Panc1 (cell line): ENCODE data around the gene KIAA0232. TPM values are rescaled to one million over a fixed set of nuclear protein-coding genes. Genes with fewer than 3 reads are reported as not detected.

Experiments used
- ATAC-seq: fragments of 200-7000 bp; cut with Tn5 transposase; 2 replicates; pipeline ENCODE4 v1.9.1; 2020; ENCODE audit warnings: mild to moderate bottlenecking, moderate library complexity
- BruUV-seq: library from RNA; stranded (reverse); fragments of 400-500 nt; replicated peaks from 2 replicates; lab custom pipeline; 2021; lab: Mats Ljungman, UMichigan
- CTCF ChIA-PET: fragments of 300-600 bp; sonication (Branson Sonifier 250); formaldehyde crosslinking; loops from one replicate; lab custom pipeline; 2022; ENCODE audit warnings: antibody characterized with exemption; lab: Charles Lee
- POLR2A ChIA-PET: fragments of 300-600 bp; sonication (Branson Sonifier 250); formaldehyde crosslinking; loops from one replicate; lab custom pipeline; 2022; ENCODE audit warnings: antibody characterized with exemption; lab: Charles Lee
- DNase-seq: peaks from one replicate; pipeline ENCODE4 v3.0.0-alpha.2; 2010; ENCODE audit warnings: low read depth, low spot score
- H3K27ac ChIP-seq: 2 replicates; pipeline ENCODE4 v1.5.1; 2011; ENCODE audit warnings: mild to moderate bottlenecking, low read length, inconsistent platforms
- H3K27me3 ChIP-seq: fragments of 200-500 bp; sonication (Bioruptor generic); 2 replicates; pipeline ENCODE4 v1.6.0; 2014; ENCODE audit warnings: low read length, inconsistent platforms; ENCODE audit not compliant: control insufficient read depth, insufficient read depth
- H3K36me3 ChIP-seq: fragments of 200-500 bp; sonication (Bioruptor generic); 2 replicates; pipeline ENCODE4 v1.5.1; 2014; ENCODE audit warnings: inconsistent platforms, mild to moderate bottlenecking, low read length, moderate library complexity; ENCODE audit not compliant: control insufficient read depth, insufficient read depth
- H3K4me1 ChIP-seq: 2 replicates; pipeline ENCODE4 v1.5.1; 2011; ENCODE audit warnings: inconsistent platforms, mild to moderate bottlenecking, low read length, moderate library complexity; ENCODE audit not compliant: control insufficient read depth, insufficient read depth
- H3K4me3 ChIP-seq, 2 experiments: 2 replicates each; pipeline ENCODE4 v1.5.1; 2011 to 2012; ENCODE audit warnings: low read depth in 2 of 2, low read length in 2 of 2, mild to moderate bottlenecking in 2 of 2, inconsistent platforms in 1 of 2, moderate library complexity in 1 of 2
- H3K9me3 ChIP-seq: fragments of 200-500 bp; sonication (Bioruptor generic); 2 replicates; pipeline ENCODE4 v1.5.1; 2014; ENCODE audit warnings: low read depth, mild to moderate bottlenecking, inconsistent platforms, low read length, moderate library complexity; ENCODE audit not compliant: control insufficient read depth, insufficient read depth
- POLR2AphosphoS5 ChIP-seq: IDR thresholded peaks from 2 replicates; pipeline ENCODE4 v1.6.1; 2012; ENCODE audit warnings: mild to moderate bottlenecking, low read depth, low read length, moderate library complexity
- REST ChIP-seq, 2 experiments: IDR thresholded peaks; 2 replicates each; pipeline ENCODE4 v1.6.1; 2011 to 2012; ENCODE audit warnings: low read depth in 2 of 2, control low read depth in 1 of 2, low read length in 1 of 2, mild to moderate bottlenecking in 1 of 2, moderate library complexity in 1 of 2; ENCODE audit not compliant: insufficient read depth in 1 of 2
- SIN3A ChIP-seq: IDR thresholded peaks from 2 replicates; pipeline ENCODE4 v1.6.1; 2012; ENCODE audit warnings: low read depth, mild to moderate bottlenecking, low read length, moderate library complexity, borderline replicate concordance; ENCODE audit not compliant: insufficient read depth
- TCF7L2 ChIP-seq: IDR thresholded peaks from 2 replicates; pipeline ENCODE4 v1.6.1; 2011; ENCODE audit warnings: mild to moderate bottlenecking, low read depth, low read length, inconsistent platforms
- in situ Hi-C: cut with HindIII; loops from 2 replicates; pipeline ENCODE4 v1.10.0; 2016; ENCODE audit warnings: low sequenced_read_pairs, low pct_unique_long_range_greater_than_20kb
- intact Hi-C: fragments of 100-400 bp; cut with micrococcal nuclease; formaldehyde crosslinking; loops from one replicate; pipeline ENCODE4 v1.10.0; 2022; ENCODE audit not compliant: unreplicated experiment
- total RNA-seq: library from RNA; stranded (reverse); gene quantifications from one replicate; pipeline ENCODE4 v1.2.1, GENCODE V29; 2021; ENCODE audit not compliant: unreplicated experiment
- TF ChIP-seq, protein P1 (sequence below): fragments of 450-650 bp; IDR thresholded peaks from 2 replicates; pipeline ENCODE4 v1.5.1; 2017; ENCODE audit warnings: mild to moderate bottlenecking

KIAA0232 gene
- total RNA-seq, 1 experiment from 2014 or later, result 20.2 TPM

DNA sequence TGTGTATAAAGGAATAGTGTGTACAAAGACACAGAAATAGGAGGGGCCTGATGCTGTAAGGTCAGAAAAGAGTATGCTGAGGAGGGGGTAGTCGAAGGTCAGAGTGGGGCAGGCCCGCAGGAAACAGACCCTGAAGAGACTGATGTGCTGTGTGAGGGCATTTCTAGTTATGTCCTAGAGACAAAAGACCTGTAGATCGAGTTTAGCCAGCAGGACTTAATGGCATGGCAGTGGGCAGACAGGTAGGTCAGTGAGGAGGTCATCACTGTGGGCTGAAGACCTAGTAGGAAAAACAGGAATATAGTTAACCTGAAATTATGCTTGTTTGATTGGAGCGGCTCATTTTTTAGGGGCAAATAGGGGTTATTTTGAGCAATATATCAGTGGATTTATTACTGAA, 57.1 kb downstream of the KIAA0232 start:
- intact Hi-C loops, result no loop called here
- TF ChIP-seq TCF7L2 (no peak), POLR2AphosphoS5 (no peak), SIN3A (no peak), REST (IDR thresholded peaks at IDR 0.05; ENCODE audit: insufficient read depth in 1 of 2, low read depth in 2 of 2, low read length in 1 of 2) (no peak)
- TF ChIP-seq, protein P1, sequence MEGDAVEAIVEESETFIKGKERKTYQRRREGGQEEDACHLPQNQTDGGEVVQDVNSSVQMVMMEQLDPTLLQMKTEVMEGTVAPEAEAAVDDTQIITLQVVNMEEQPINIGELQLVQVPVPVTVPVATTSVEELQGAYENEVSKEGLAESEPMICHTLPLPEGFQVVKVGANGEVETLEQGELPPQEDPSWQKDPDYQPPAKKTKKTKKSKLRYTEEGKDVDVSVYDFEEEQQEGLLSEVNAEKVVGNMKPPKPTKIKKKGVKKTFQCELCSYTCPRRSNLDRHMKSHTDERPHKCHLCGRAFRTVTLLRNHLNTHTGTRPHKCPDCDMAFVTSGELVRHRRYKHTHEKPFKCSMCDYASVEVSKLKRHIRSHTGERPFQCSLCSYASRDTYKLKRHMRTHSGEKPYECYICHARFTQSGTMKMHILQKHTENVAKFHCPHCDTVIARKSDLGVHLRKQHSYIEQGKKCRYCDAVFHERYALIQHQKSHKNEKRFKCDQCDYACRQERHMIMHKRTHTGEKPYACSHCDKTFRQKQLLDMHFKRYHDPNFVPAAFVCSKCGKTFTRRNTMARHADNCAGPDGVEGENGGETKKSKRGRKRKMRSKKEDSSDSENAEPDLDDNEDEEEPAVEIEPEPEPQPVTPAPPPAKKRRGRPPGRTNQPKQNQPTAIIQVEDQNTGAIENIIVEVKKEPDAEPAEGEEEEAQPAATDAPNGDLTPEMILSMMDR, result no peak
- ChIA-PET POLR2A (no interaction called here), CTCF (no interaction called here)
- in situ Hi-C loops, result no loop called here
- Histone ChIP-seq H3K27me3 (no peaks in the 10 kb centered on the region), H3K4me3 (no peak overlapping the region), H3K27ac (no peak overlapping the region), H3K4me1 (no peaks in the 10 kb centered on the region), H3K36me3 (peaks cover 3% of the 10 kb centered on the region; the same call in 1 of the 2 replicates), H3K9me3 (no peaks in the 10 kb centered on the region)
- DNase-seq (no peak), ATAC-seq (no peak)
- BruUV-seq, result no TSS peak

- no peak overlapping the region for H3K27ac ChIP-seq
- no peak for DNase-seq
- TF ChIP-seq SIN3A, result no peak
- no peak for TF ChIP-seq REST (IDR thresholded peaks at IDR 0.05; ENCODE audit: insufficient read depth in 1 of 2, low read depth in 2 of 2, low read length in 1 of 2)
- no peak for TF ChIP-seq TCF7L2
- TF ChIP-seq, protein P1, result no peak
- TF ChIP-seq POLR2AphosphoS5, result no peak
- H3K4me1 ChIP-seq, result no peaks in the 10 kb centered on the region
- ATAC-seq, result no peak
- CTCF ChIA-PET, result no interaction called here
- H3K27me3 ChIP-seq, result no peaks in the 10 kb centered on the region
- H3K4me3 ChIP-seq, result no peak overlapping the region
- BruUV-seq, result no TSS peak
- in situ Hi-C loops, result no loop called here
- intact Hi-C loops, result no loop called here
- POLR2A ChIA-PET, result no interaction called here
- H3K36me3 ChIP-seq, result peaks cover 3% of the 10 kb centered on the region; the same call in 1 of the 2 replicates
- no peaks in the 10 kb centered on the region for H3K9me3 ChIP-seq
These were observed 57.8 kb downstream of the KIAA0232 start for GRCh38 chr4:6840062-6840976.
